GM12878 (cell line): Measurements from ENCODE around the gene VLDLR. TPM values are rescaled to one million over a fixed set of nuclear protein-coding genes. Genes with fewer than 3 reads are reported as not detected.
A peak's percentile ranks its signal among the peaks of the same experiment; 100 is the strongest.

ENCODE experiments used
- BHLHE40 ChIP-seq, 2 experiments: fragments of 450-650 bp in 1 of 2; IDR thresholded peaks; 2 replicates each; pipeline ENCODE4 v1.6.1; 2011 to 2017; ENCODE audit warnings: low read depth in 2 of 2, borderline replicate concordance in 1 of 2, improper control_type of control experiment in 1 of 2, low read length in 1 of 2, mild to moderate bottlenecking in 1 of 2
- BRCA1 ChIP-seq: IDR thresholded peaks from 2 replicates; pipeline ENCODE4 v1.6.1; 2011; ENCODE audit warnings: low read depth, low read length, improper control_type of control experiment
- CHD1 ChIP-seq: IDR thresholded peaks from 2 replicates; pipeline ENCODE4 v1.6.1; 2012; ENCODE audit warnings: low read depth, low read length, improper control_type of control experiment
- CREB1 ChIP-seq: IDR thresholded peaks from 2 replicates; pipeline ENCODE4 v1.6.1; 2012; ENCODE audit warnings: low read depth, mild to moderate bottlenecking, inconsistent platforms
- CREM ChIP-seq: IDR thresholded peaks from 2 replicates; pipeline ENCODE4 v1.6.1; 2014; ENCODE audit warnings: antibody characterized with exemption, low read depth
- CUX1 ChIP-seq: IDR thresholded peaks from 2 replicates; pipeline ENCODE4 v1.6.1; 2012; ENCODE audit warnings: improper control_type of control experiment, low read depth, low read length; ENCODE audit not compliant: insufficient replicate concordance
- EED ChIP-seq: sonication (generic); IDR thresholded peaks from 2 replicates; pipeline ENCODE4 v1.6.1; 2016; ENCODE audit warnings: antibody characterized with exemption, low read depth
- FOS ChIP-seq: IDR thresholded peaks from 3 replicates; pipeline ENCODE4 v1.6.1; 2011; ENCODE audit warnings: borderline replicate concordance; ENCODE audit not compliant: insufficient read length; ENCODE audit errors: extremely low read depth
- IKZF1 ChIP-seq: fragments of 450-650 bp; conservative IDR thresholded peaks from 2 replicates; pipeline ENCODE4 v1.6.1; 2017; ENCODE audit warnings: antibody characterized with exemption, mild to moderate bottlenecking
- NRF1 ChIP-seq: conservative IDR thresholded peaks from 2 replicates; pipeline ENCODE4 v1.6.1; 2011; ENCODE audit warnings: mild to moderate bottlenecking, low read depth, low read length, improper control_type of control experiment
- RCOR1 ChIP-seq: conservative IDR thresholded peaks from 2 replicates; pipeline ENCODE4 v1.6.1; 2012; ENCODE audit warnings: low read depth, low read length, improper control_type of control experiment
- RUNX3 ChIP-seq: IDR thresholded peaks from 2 replicates; pipeline ENCODE4 v1.6.1; 2012; ENCODE audit warnings: low read length, inconsistent platforms
- TAF1 ChIP-seq: IDR thresholded peaks from 2 replicates; pipeline ENCODE4 v1.6.1; 2011; ENCODE audit warnings: mild to moderate bottlenecking, low read depth, low read length, borderline replicate concordance
- TARDBP ChIP-seq: IDR thresholded peaks from 2 replicates; pipeline ENCODE4 v1.6.1; 2016; ENCODE audit warnings: borderline replicate concordance
- USF2 ChIP-seq: IDR thresholded peaks from 2 replicates; pipeline ENCODE4 v1.6.1; 2011; ENCODE audit warnings: low read depth, low read length, improper control_type of control experiment, borderline replicate concordance
- ZBED1 ChIP-seq: IDR thresholded peaks from 2 replicates; pipeline ENCODE4 v1.6.1; 2016; ENCODE audit warnings: borderline replicate concordance
- ZNF207 ChIP-seq: fragments of 450-650 bp; IDR thresholded peaks from 2 replicates; pipeline ENCODE4 v1.6.1; 2014; ENCODE audit warnings: antibody characterized with exemption, mild to moderate bottlenecking, borderline replicate concordance
- ZNF384 ChIP-seq: IDR thresholded peaks from 2 replicates; pipeline ENCODE4 v1.6.1; 2012; ENCODE audit warnings: low read depth, mild to moderate bottlenecking, low read length, improper control_type of control experiment, borderline replicate concordance
- polyA plus RNA-seq, 11 experiments: library from polyadenylated mRNA; depleted of rRNA in 4 of 11; unstranded in 6 of 11; stranded (reverse) in 5 of 11; fragments of >200 nt; fragmentation: Nextera tagmentation in 4 of 11; fragmentation: Illumina TruSeq in 1 of 11; extraction: Ambion mirVana in 4 of 11; extraction: Trizol in 1 of 11; gene quantifications; 1 replicate in 1 of 11; 2 replicates in 10 of 11; pipeline versions ENCODE4 v1.2.1 to v1.2.3, GENCODE V29; 2011 to 2016; ENCODE audit warnings: inconsistent platforms in 2 of 11, missing spikeins in 2 of 11, low read depth in 1 of 11
- total RNA-seq, 4 experiments: library from RNA; depleted of rRNA in 3 of 4; stranded (reverse); fragments of >200 nt in 3 of 4; fragmentation: Illumina TruSeq in 1 of 4; extraction: Trizol in 1 of 4; gene quantifications; 2 replicates each; pipeline versions ENCODE4 v1.2.1 to v1.2.3, GENCODE V29; 2013 to 2021

Gene VLDLR
- total and polyA plus RNA-seq, 10 of the 15 experiments (the other 5 are each of a cell fraction or from before 2014, with no cell fraction given) = 0.14 to 5.9 (median 0.57) TPM

DNA sequence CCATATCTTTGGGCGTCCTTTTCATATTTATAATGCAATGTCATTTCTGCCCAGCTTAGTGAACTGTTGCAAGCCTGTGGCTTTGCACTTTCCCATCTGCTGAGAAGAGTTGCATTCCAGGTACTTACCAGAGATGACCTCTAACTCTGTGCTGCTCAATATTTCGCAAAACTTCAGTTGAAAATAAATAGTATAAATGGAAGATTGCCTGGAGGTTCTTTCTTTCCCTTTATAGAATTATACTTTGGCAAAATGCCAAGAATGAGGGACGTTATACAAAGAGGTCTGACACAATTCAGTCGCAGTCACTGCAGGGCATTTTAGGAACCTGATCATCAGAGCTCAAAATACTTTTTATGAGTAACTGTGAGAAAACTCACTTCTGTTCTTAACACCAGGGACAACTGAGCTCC lies 18.9 kb upstream of the VLDLR start (continued):
- TF ChIP-seq USF2 (no peak), ZBED1 (no peak), CUX1 (no peak), FOS (no peak), CREB1 (peak; percentile 53; the same call in 1 of the 2 replicates), CREM (0 out of 2 replicates have a peak, but pooled peaks have one; percentile 35), RCOR1 (no peak), TAF1 (no peak), NRF1 (no peak), ZNF207 (no peak), EED (0 out of 2 replicates have a peak, but pooled peaks have one; percentile 32), ZNF384 (no peak), TARDBP (no peak), RUNX3 (peak; percentile 80), CHD1 (no peak), BRCA1 (no peak), IKZF1 (peak; percentile 35; the same call in 1 of the 2 replicates), BHLHE40 (IDR thresholded peaks at IDR 0.05; ENCODE audit: borderline replicate concordance in 1 of 2, low read depth in 2 of 2, low read length in 1 of 2) (peak in 1 of 2 experiments; percentile 28; a peak in 1 of 4 replicates)
